ENCODE results near the gene DRC1.

Gene DRC1

DNA sequence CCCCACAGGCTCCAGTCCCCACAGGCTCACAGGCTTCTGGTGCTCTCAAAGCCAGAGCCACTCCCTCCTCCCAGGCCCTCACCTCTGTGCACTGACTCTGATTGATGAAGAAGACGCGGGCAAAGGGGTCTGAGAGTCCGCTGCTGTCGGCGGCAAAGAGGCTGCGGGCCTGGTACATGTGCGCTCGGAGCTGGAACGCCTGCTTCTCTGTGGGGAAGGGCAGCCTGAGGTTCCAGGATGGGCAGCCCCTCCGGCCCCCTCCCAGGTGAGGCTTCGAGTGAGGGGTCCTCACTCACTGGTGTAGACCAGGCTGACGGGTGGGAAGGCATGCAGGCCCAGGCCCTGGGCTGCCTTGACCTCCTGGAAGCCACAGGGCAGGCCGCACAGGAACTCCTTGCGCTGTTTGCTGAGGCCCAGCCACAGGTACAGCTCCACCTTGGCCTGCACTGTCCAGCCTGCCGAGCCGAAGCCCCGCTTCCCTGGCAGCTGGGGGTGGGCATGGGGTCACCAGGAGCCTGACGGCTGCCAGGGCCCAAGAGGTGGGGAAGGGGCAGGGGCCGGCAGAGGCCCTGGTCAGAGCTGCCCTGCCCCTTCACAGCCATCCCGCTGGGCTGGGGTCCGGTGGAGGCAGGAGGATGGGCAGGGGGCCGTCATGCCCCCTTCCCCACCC is 74.2 kb downstream of the DRC1 start:
- Histone ChIP-seq H2AFZ (ENCODE audit: low read length) (peak overlapping the region; percentile 61), H3K23ac (ENCODE audit: low read depth, low read length, poor library complexity) (peak overlapping the region; percentile 76), H3K4me2 (ENCODE audit: insufficient read depth, low read length, poor library complexity, severe bottlenecking) (no peak overlapping the region), H3K27ac (replicated peaks; ENCODE audit: low read length) (peak overlapping the region; percentile 49), H2BK120ac (ENCODE audit: low read depth, low read length) (no peak overlapping the region), H2AK5ac (ENCODE audit: low read depth, low read length) (peak overlapping the region; percentile 91), H3K27me3 (ENCODE audit: control insufficient read depth in 3 of 3, insufficient read depth in 3 of 3, low read depth in 1 of 3, low read length in 3 of 3) (no peaks in the 10 kb centered on the region), H4K91ac (ENCODE audit: low read depth, low read length, poor library complexity) (peak overlapping the region; percentile 59), H2BK12ac (ENCODE audit: low read length) (peak overlapping the region; percentile 88), H3K4ac (ENCODE audit: low read length) (peak overlapping the region; percentile 94), H4K8ac (ENCODE audit: low read depth, low read length) (peak overlapping the region; percentile 88), H3K4me1 (ENCODE audit: control insufficient read depth in 2 of 2, insufficient read depth in 1 of 2, low read depth in 1 of 2, low read length in 2 of 2) (peaks cover 11 to 21% of the 10 kb centered on the region in 2 donors), H3K79me1 (ENCODE audit: low read depth, low read length) (peaks cover 4% of the 10 kb centered on the region), H3K9ac (ENCODE audit: low read depth, low read length, poor library complexity) (peak overlapping the region; percentile 54), H2BK5ac (ENCODE audit: low read length) (peak overlapping the region; percentile 27), H3K9me3 (replicated peaks in 1 of 2; ENCODE audit: control insufficient read depth in 2 of 2, insufficient read depth in 1 of 2, low read depth in 1 of 2, low read length in 2 of 2) (peaks cover 0 to 6% of the 10 kb centered on the region in 2 donors), H3K18ac (ENCODE audit: low read length) (peak overlapping the region; percentile 96), H3K36me3 (replicated peaks in 1 of 2; ENCODE audit: control insufficient read depth in 2 of 2, insufficient read depth in 2 of 2, low read length in 2 of 2) (peaks cover 0 to 5% of the 10 kb centered on the region in 2 donors), H3K4me3 (ENCODE audit: low read length in 2 of 2) (no peak overlapping the region), H2BK15ac (ENCODE audit: low read length) (peak overlapping the region; percentile 97), H3K14ac (ENCODE audit: low read length) (peak overlapping the region; percentile 60)
- WGBS, 2 donors (ENCODE audit: extremely low coverage in 2 of 2, insufficient read length in 2 of 2, insufficient replicate concordance in 1 of 2): no CpG with 5 or more reads among the region's 22 CpGs
- no peak for DNase-seq (ENCODE audit: low spot score)

DNA sequence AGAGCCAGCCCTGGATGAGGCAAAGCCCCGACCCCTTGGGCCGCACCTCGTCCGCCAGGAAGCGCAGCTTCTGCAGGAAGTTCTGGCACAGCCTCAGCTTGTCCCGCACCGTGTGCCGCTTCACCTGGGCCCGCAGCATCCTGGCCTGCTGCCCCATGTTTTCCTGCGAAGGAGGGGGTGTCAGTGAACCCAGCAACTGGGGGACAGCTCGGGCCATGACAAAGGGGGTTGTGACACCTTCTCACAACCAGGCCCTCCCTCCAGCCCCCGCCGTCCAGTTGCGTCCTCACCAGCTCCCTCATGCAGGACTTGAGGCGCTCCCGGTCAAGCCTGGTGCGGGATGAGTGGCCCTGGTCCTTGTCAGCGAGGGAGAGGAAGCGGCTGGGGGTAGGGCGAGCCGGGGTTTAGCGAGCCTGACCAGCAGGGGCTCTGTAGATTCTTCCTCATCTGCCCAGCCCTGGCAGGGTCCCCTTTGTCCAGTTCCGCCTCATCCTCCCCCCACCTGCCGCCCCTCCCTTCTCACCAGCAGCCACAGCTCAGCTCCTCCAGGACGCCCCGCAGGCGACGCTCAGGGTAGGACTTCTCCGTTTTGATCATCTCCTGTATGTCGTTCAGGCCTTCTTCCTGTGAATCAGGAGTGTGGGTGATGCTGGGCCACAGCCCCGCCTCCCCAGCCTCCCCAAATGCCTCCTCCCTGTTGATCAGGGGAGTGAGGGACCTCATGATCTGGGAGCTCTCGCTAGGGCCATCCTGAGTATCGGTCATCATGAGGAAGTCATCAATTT is 75.6 kb downstream of the DRC1 start:
- H3K9ac ChIP-seq (ENCODE audit: low read depth, low read length, poor library complexity): no peak overlapping the region
- no peaks in the 10 kb centered on the region for H3K9me3 ChIP-seq (replicated peaks in 1 of 2; ENCODE audit: control insufficient read depth in 2 of 2, insufficient read depth in 1 of 2, low read depth in 1 of 2, low read length in 2 of 2)
- H3K18ac ChIP-seq (ENCODE audit: low read length): peak overlapping the region; percentile 95
- H2AFZ ChIP-seq (ENCODE audit: low read length): peak overlapping the region; percentile 66
- no peak overlapping the region for H3K4me3 ChIP-seq (ENCODE audit: low read length in 2 of 2)
- peak overlapping the region; percentile 94 for H3K4ac ChIP-seq (ENCODE audit: low read length)
- H2BK15ac ChIP-seq (ENCODE audit: low read length): peak overlapping the region; percentile 99
- H3K14ac ChIP-seq (ENCODE audit: low read length): peak overlapping the region; percentile 90
- H3K36me3 ChIP-seq (replicated peaks in 1 of 2; ENCODE audit: control insufficient read depth in 2 of 2, insufficient read depth in 2 of 2, low read length in 2 of 2): no peaks in the 10 kb centered on the region
- H3K4me1 ChIP-seq (ENCODE audit: control insufficient read depth in 2 of 2, insufficient read depth in 1 of 2, low read depth in 1 of 2, low read length in 2 of 2): peaks cover 12 to 15% of the 10 kb centered on the region in 2 donors
- peak overlapping the region; percentile 77 for H3K23ac ChIP-seq (ENCODE audit: low read depth, low read length, poor library complexity)
- H4K8ac ChIP-seq (ENCODE audit: low read depth, low read length): peak overlapping the region; percentile 99
- peak overlapping the region; percentile 100 for H2BK12ac ChIP-seq (ENCODE audit: low read length)
- DNase-seq (ENCODE audit: low spot score): no peak
- peak overlapping the region; percentile 97 for H2AK5ac ChIP-seq (ENCODE audit: low read depth, low read length)
- no CpG with 5 or more reads among the region's 33 CpGs for WGBS, 2 donors (ENCODE audit: extremely low coverage in 2 of 2, insufficient read length in 2 of 2, insufficient replicate concordance in 1 of 2)
- H2BK5ac ChIP-seq (ENCODE audit: low read length): peak overlapping the region; percentile 4
- no peak overlapping the region for H3K27ac ChIP-seq (replicated peaks; ENCODE audit: low read length)
- peak overlapping the region; percentile 99 for H2BK120ac ChIP-seq (ENCODE audit: low read depth, low read length)
- H3K27me3 ChIP-seq (ENCODE audit: control insufficient read depth in 3 of 3, insufficient read depth in 3 of 3, low read depth in 1 of 3, low read length in 3 of 3): no peaks in the 10 kb centered on the region
- no peak overlapping the region for H3K4me2 ChIP-seq (ENCODE audit: insufficient read depth, low read length, poor library complexity, severe bottlenecking)
- no peak overlapping the region for H4K91ac ChIP-seq (ENCODE audit: low read depth, low read length, poor library complexity)
- H3K79me1 ChIP-seq (ENCODE audit: low read depth, low read length): peaks cover 2% of the 10 kb centered on the region

DNA sequence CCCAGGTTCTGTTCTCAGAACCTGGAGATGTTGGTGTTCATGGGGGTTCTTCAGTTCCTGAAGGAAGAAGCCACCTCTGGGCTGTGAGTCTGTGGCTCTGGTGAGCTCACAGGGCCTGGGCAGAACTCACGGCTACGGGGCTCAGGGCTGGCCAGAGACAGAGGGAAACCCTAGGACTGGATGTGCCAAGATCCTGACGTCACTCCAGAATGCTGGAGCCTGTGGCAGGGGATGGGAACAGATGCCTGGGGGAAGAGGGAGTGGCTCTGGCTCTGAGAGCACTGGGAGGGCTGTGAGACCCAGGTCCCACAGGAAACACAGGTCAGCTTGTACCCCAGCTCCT is 76.2 kb downstream of the DRC1 start, which contains the start of gene OTOF:
OTOF (minus strand) TSS at position 214 of the 343 bp plus-strand sequence.
- Histone ChIP-seq H2AFZ (ENCODE audit: low read length) (peak within 1 kb of the TSS; percentile 66), H3K9ac (ENCODE audit: low read depth, low read length, poor library complexity) (no peak within 1 kb of the TSS), H3K14ac (ENCODE audit: low read length) (peak within 1 kb of the TSS; percentile 90), H3K4me2 (ENCODE audit: insufficient read depth, low read length, poor library complexity, severe bottlenecking) (no peak within 1 kb of the TSS), H3K4ac (ENCODE audit: low read length) (peak within 1 kb of the TSS; percentile 94), H3K23ac (ENCODE audit: low read depth, low read length, poor library complexity) (peak within 1 kb of the TSS; percentile 77), H2BK15ac (ENCODE audit: low read length) (peak within 1 kb of the TSS; percentile 99), H2BK120ac (ENCODE audit: low read depth, low read length) (peak within 1 kb of the TSS; percentile 99), H3K27me3 (ENCODE audit: control insufficient read depth in 3 of 3, insufficient read depth in 3 of 3, low read depth in 1 of 3, low read length in 3 of 3) (no peaks in the 10 kb centered on the region), H3K4me1 (ENCODE audit: control insufficient read depth in 2 of 2, insufficient read depth in 1 of 2, low read depth in 1 of 2, low read length in 2 of 2) (peaks cover 12 to 15% of the 10 kb centered on the region in 2 donors), H3K9me3 (replicated peaks in 1 of 2; ENCODE audit: control insufficient read depth in 2 of 2, insufficient read depth in 1 of 2, low read depth in 1 of 2, low read length in 2 of 2) (peaks cover 0 to under 1% of the 10 kb centered on the region in 2 donors), H4K8ac (ENCODE audit: low read depth, low read length) (peak within 1 kb of the TSS; percentile 99), H2BK5ac (ENCODE audit: low read length) (peak within 1 kb of the TSS; percentile 4), H3K79me1 (ENCODE audit: low read depth, low read length) (peaks cover 2% of the 10 kb centered on the region), H4K91ac (ENCODE audit: low read depth, low read length, poor library complexity) (no peak within 1 kb of the TSS), H2BK12ac (ENCODE audit: low read length) (peak within 1 kb of the TSS; percentile 100), H3K36me3 (replicated peaks in 1 of 2; ENCODE audit: control insufficient read depth in 2 of 2, insufficient read depth in 2 of 2, low read length in 2 of 2) (no peaks in the 10 kb centered on the region), H3K18ac (ENCODE audit: low read length) (peak within 1 kb of the TSS; percentile 95), H3K27ac (replicated peaks; ENCODE audit: low read length) (no peak within 1 kb of the TSS), H3K4me3 (ENCODE audit: low read length in 2 of 2) (no peak within 1 kb of the TSS), H2AK5ac (ENCODE audit: low read depth, low read length) (peak within 1 kb of the TSS; percentile 97)
- WGBS, 2 donors (ENCODE audit: extremely low coverage in 2 of 2, insufficient read length in 2 of 2, insufficient replicate concordance in 1 of 2): no CpG with 5 or more reads among the region's 3 CpGs
- DNase-seq (ENCODE audit: low spot score): no peak

DNA sequence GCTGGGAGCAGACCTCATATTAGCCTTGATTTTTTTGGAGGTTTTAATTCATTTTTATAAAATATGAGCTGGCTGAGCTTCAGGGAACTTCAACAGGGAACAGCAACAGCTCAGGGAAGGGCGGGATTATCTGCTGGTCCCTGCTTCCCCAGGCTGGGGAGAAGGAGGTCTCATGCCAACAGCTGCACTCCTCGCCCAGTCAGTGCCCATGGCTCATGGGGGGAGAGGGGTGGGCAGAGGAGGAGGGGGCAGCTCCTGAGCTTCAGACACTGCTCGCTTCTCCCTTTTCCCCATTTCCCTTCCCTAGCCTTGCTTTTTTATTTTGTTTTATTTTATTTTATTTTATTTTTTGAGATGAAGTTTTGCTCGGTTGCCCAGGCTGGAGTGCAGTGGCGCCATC is 76.6 kb downstream of the DRC1 start:
- Histone ChIP-seq H3K27me3 (ENCODE audit: control insufficient read depth in 3 of 3, insufficient read depth in 3 of 3, low read depth in 1 of 3, low read length in 3 of 3) (no peaks in the 10 kb centered on the region), H4K91ac (ENCODE audit: low read depth, low read length, poor library complexity) (no peak overlapping the region), H3K4me1 (ENCODE audit: control insufficient read depth in 2 of 2, insufficient read depth in 1 of 2, low read depth in 1 of 2, low read length in 2 of 2) (peaks cover 12 to 15% of the 10 kb centered on the region in 2 donors), H3K4me2 (ENCODE audit: insufficient read depth, low read length, poor library complexity, severe bottlenecking) (no peak overlapping the region), H3K14ac (ENCODE audit: low read length) (no peak overlapping the region), H3K4me3 (ENCODE audit: low read length in 2 of 2) (no peak overlapping the region), H4K8ac (ENCODE audit: low read depth, low read length) (no peak overlapping the region), H2BK120ac (ENCODE audit: low read depth, low read length) (no peak overlapping the region), H3K9me3 (replicated peaks in 1 of 2; ENCODE audit: control insufficient read depth in 2 of 2, insufficient read depth in 1 of 2, low read depth in 1 of 2, low read length in 2 of 2) (peaks cover 0 to 2% of the 10 kb centered on the region in 2 donors), H3K27ac (replicated peaks; ENCODE audit: low read length) (no peak overlapping the region), H3K4ac (ENCODE audit: low read length) (no peak overlapping the region), H2AFZ (ENCODE audit: low read length) (no peak overlapping the region), H2BK15ac (ENCODE audit: low read length) (no peak overlapping the region), H3K18ac (ENCODE audit: low read length) (no peak overlapping the region), H3K36me3 (replicated peaks in 1 of 2; ENCODE audit: control insufficient read depth in 2 of 2, insufficient read depth in 2 of 2, low read length in 2 of 2) (no peaks in the 10 kb centered on the region), H3K9ac (ENCODE audit: low read depth, low read length, poor library complexity) (no peak overlapping the region), H2BK5ac (ENCODE audit: low read length) (no peak overlapping the region), H2BK12ac (ENCODE audit: low read length) (no peak overlapping the region), H3K79me1 (ENCODE audit: low read depth, low read length) (peaks cover 2% of the 10 kb centered on the region), H2AK5ac (ENCODE audit: low read depth, low read length) (no peak overlapping the region), H3K23ac (ENCODE audit: low read depth, low read length, poor library complexity) (no peak overlapping the region)
- no CpG with 5 or more reads among the region's 5 CpGs for WGBS, 2 donors (ENCODE audit: extremely low coverage in 2 of 2, insufficient read length in 2 of 2, insufficient replicate concordance in 1 of 2)
- no peak for DNase-seq (ENCODE audit: low spot score)

Measured in neuronal stem cell (in vitro differentiated cells).